ENCODE results near the gene RGS16. TPM values are rescaled to one million over a fixed set of nuclear protein-coding genes. Genes with fewer than 3 reads are reported as not detected.

The RGS16 gene
- total RNA-seq, 2 experiments from 2014 or later = 27.2 to 30.6 TPM

- intact Hi-C loops (cut with DNase I, micrococcal nuclease) = loop anchor here in 1 of 2 experiments (5.0 kb wide), 1 partner anchor 151 kb away; no protein-coding TSS in a partner anchor
- Mint-ChIP-seq H3K27ac (no peak overlapping the region), H3K36me3 (ENCODE audit: low read depth) (peaks cover 11% of the 10 kb centered on the region), H3K4me1 (peaks cover 15% of the 10 kb centered on the region), H3K27me3 (no peaks in the 10 kb centered on the region), H3K9me3 (ENCODE audit: low read depth) (no peaks in the 10 kb centered on the region), H3K4me3 (no peak overlapping the region)
- ATAC-seq (no peak), DNase-seq (no peak)
- POLR2A ChIA-PET = interaction anchor here (0.6 to 1.1 kb wide), 3 partner anchors 10 to 236 kb away, joined by 3 to 4 read pairs (median 4); partner anchors contain the start of gene RNASEL
- CTCF ChIA-PET = interaction anchor here (0.6 to 23.5 kb wide), 12 partner anchors 7 to 773 kb away, joined by 3 to 772 read pairs (median 4); partner anchors contain the start of genes NPL, RGS16 and RNASEL
These were observed 5.9 kb downstream of the RGS16 start for GRCh38 chr1:182598296-182598695.

GRCh38 chr1:182596934-182597333, 7.3 kb downstream of the RGS16 start:
- H3K27me3 Mint-ChIP-seq = no peaks in the 10 kb centered on the region
- ATAC-seq = no peak
- intact Hi-C loops (cut with DNase I, micrococcal nuclease) = loop anchor here in 1 of 2 experiments (5.0 kb wide), 1 partner anchor 150 kb away; no protein-coding TSS in a partner anchor
- no peak overlapping the region for H3K4me3 Mint-ChIP-seq
- ChIA-PET POLR2A (interaction anchor here (0.6 kb wide), 1 partner anchor 17 kb away, joined by 3 read pairs; no protein-coding TSS in a partner anchor), CTCF (interaction anchor here (0.9 to 23.5 kb wide), 12 partner anchors 9 to 246 kb away, joined by 3 to 772 read pairs (median 7); partner anchors contain the start of genes NPL, RGS16 and RNASEL)
- no peak overlapping the region for H3K27ac Mint-ChIP-seq
- peaks cover 11% of the 10 kb centered on the region for H3K36me3 Mint-ChIP-seq (ENCODE audit: low read depth)
- DNase-seq = no peak
- no peaks in the 10 kb centered on the region for H3K9me3 Mint-ChIP-seq (ENCODE audit: low read depth)
- peaks cover 11% of the 10 kb centered on the region for H3K4me1 Mint-ChIP-seq

GRCh38 chr1:182595641-182596240, 8.4 kb downstream of the RGS16 start:
- ATAC-seq = peak; percentile 68
- H3K4me1 Mint-ChIP-seq = peaks cover 11% of the 10 kb centered on the region
- POLR2A ChIA-PET = no interaction called here

GRCh38 chr1:182589931-182590330, 14.3 kb downstream of the RGS16 start:
- Mint-ChIP-seq H3K27me3 (no peaks in the 10 kb centered on the region), H3K4me1 (peaks cover 33% of the 10 kb centered on the region), H3K9me3 (ENCODE audit: low read depth) (peaks cover 2% of the 10 kb centered on the region), H3K36me3 (ENCODE audit: low read depth) (peaks cover 7% of the 10 kb centered on the region), H3K27ac (peak overlapping the region; percentile 5), H3K4me3 (peak overlapping the region; percentile 89)
- ChIA-PET POLR2A (interaction anchor here (0.6 to 1.0 kb wide), 2 partner anchors 15 to 74 kb away, joined by 3 read pairs; no protein-coding TSS in a partner anchor), CTCF (interaction anchor here (0.5 to 23.5 kb wide), 8 partner anchors 8 to 505 kb away, joined by 3 to 772 read pairs (median 5); partner anchors contain the start of gene NPL)
- DNase-seq (no peak), ATAC-seq (no peak)
- intact Hi-C loops (cut with DNase I, micrococcal nuclease) = loop anchor here in 1 of 2 experiments (2.0 kb wide), 1 partner anchor 199 kb away; the partner anchor contains the start of gene NPL

More at GRCh38 chr1:182595641-182596240, 8.4 kb downstream of the RGS16 start:
- CTCF ChIA-PET = interaction anchor here (0.6 to 23.5 kb wide), 43 partner anchors 8 to 1309 kb away, joined by 3 to 772 read pairs (median 4); partner anchors contain the start of genes NPL, RGS16 and RNASEL
- Mint-ChIP-seq H3K9me3 (ENCODE audit: low read depth) (no peaks in the 10 kb centered on the region), H3K27me3 (no peaks in the 10 kb centered on the region), H3K36me3 (ENCODE audit: low read depth) (peaks cover 11% of the 10 kb centered on the region), H3K27ac (no peak overlapping the region), H3K4me3 (no peak overlapping the region)
- peak; percentile 83 for DNase-seq
- intact Hi-C loops (cut with DNase I, micrococcal nuclease) = loop anchor here (1.0 to 5.0 kb wide), 3 partner anchors 148 to 511 kb away; no protein-coding TSS in a partner anchor

GRCh38 chr1:182589520-182589919, 14.7 kb downstream of the RGS16 start:
- POLR2A ChIA-PET = interaction anchor here (0.7 to 1.0 kb wide), 2 partner anchors 15 to 114 kb away, joined by 3 to 4 read pairs; no protein-coding TSS in a partner anchor
- Mint-ChIP-seq H3K36me3 (ENCODE audit: low read depth) (peaks cover 7% of the 10 kb centered on the region), H3K27me3 (no peaks in the 10 kb centered on the region), H3K9me3 (ENCODE audit: low read depth) (peaks cover 2% of the 10 kb centered on the region), H3K4me3 (peak overlapping the region; percentile 89), H3K27ac (peak overlapping the region; percentile 99), H3K4me1 (peaks cover 37% of the 10 kb centered on the region)
- ATAC-seq (no peak), DNase-seq (no peak)
- CTCF ChIA-PET = interaction anchor here (0.5 to 23.5 kb wide), 9 partner anchors 8 to 504 kb away, joined by 3 to 772 read pairs (median 5); partner anchors contain the start of gene NPL
- intact Hi-C loops (cut with DNase I, micrococcal nuclease) = loop anchor here in 1 of 2 experiments (2.0 kb wide), 1 partner anchor 199 kb away; the partner anchor contains the start of gene NPL

- H3K27ac Mint-ChIP-seq = peak within 1 kb of the TSS; percentile 99
- H3K36me3 Mint-ChIP-seq (ENCODE audit: low read depth) = peaks cover 7% of the 10 kb centered on the region
- CTCF ChIA-PET = interaction anchor here (0.7 to 23.5 kb wide), 12 partner anchors 9 to 503 kb away, joined by 3 to 772 read pairs (median 3); partner anchors contain the start of gene NPL
- POLR2A ChIA-PET = interaction anchor here (0.7 to 1.4 kb wide), 2 partner anchors 9 to 113 kb away, joined by 4 read pairs; no protein-coding TSS in a partner anchor
- DNase-seq (peak; percentile 74), ATAC-seq (peak; percentile 92)
- H3K4me1 Mint-ChIP-seq = peaks cover 45% of the 10 kb centered on the region
- H3K27me3 Mint-ChIP-seq = no peaks in the 10 kb centered on the region
- peak within 1 kb of the TSS; percentile 89 for H3K4me3 Mint-ChIP-seq
- intact Hi-C loops (cut with DNase I, micrococcal nuclease) = loop anchor here in 1 of 2 experiments (1.0 to 2.0 kb wide), 2 partner anchors 200 to 251 kb away; partner anchors contain the start of genes DHX9 and NPL
- peaks cover 2% of the 10 kb centered on the region for H3K9me3 Mint-ChIP-seq (ENCODE audit: low read depth)
These were observed 15.4 kb downstream of the RGS16 start, which contains the start of gene RNASEL for GRCh38 chr1:182588500-182589396. TSS of gene RNASEL (minus strand) at chr1:182589256. CDS start at chr1:182586806, 2,450 bp downstream.

GRCh38 chr1:182587666-182588499, 16.3 kb downstream of the RGS16 start:
- intact Hi-C loops (cut with DNase I, micrococcal nuclease) = loop anchor here in 1 of 2 experiments (1.0 to 2.0 kb wide), 2 partner anchors 201 to 251 kb away; partner anchors contain the start of genes DHX9 and NPL
- DNase-seq = no peak
- peak overlapping the region; percentile 89 for H3K4me3 Mint-ChIP-seq
- CTCF ChIA-PET = interaction anchor here (0.7 to 23.5 kb wide), 9 partner anchors 10 to 503 kb away, joined by 3 to 772 read pairs (median 3); partner anchors contain the start of gene NPL
- ATAC-seq = peak; percentile 9
- POLR2A ChIA-PET = interaction anchor here (0.6 to 1.4 kb wide), 3 partner anchors 10 to 252 kb away, joined by 3 to 4 read pairs (median 3); no protein-coding TSS in a partner anchor
- H3K9me3 Mint-ChIP-seq (ENCODE audit: low read depth) = peaks cover 2% of the 10 kb centered on the region
- H3K36me3 Mint-ChIP-seq (ENCODE audit: low read depth) = peaks cover 11% of the 10 kb centered on the region
- no peaks in the 10 kb centered on the region for H3K27me3 Mint-ChIP-seq
- H3K27ac Mint-ChIP-seq = peak overlapping the region; percentile 99
- peaks cover 51% of the 10 kb centered on the region for H3K4me1 Mint-ChIP-seq

- CTCF ChIA-PET = interaction anchor here (1.2 to 23.5 kb wide), 3 partner anchors 10 to 199 kb away, joined by 4 to 772 read pairs (median 39); partner anchors contain the start of gene NPL
- DNase-seq = no peak
- Mint-ChIP-seq H3K4me3 (no peak overlapping the region), H3K36me3 (ENCODE audit: low read depth) (peaks cover 15% of the 10 kb centered on the region), H3K27me3 (no peaks in the 10 kb centered on the region), H3K9me3 (ENCODE audit: low read depth) (peaks cover 2% of the 10 kb centered on the region), H3K27ac (no peak overlapping the region), H3K4me1 (peaks cover 57% of the 10 kb centered on the region)
- POLR2A ChIA-PET = no interaction called here
- intact Hi-C loops (cut with DNase I, micrococcal nuclease) = no loop called here
- no peak for ATAC-seq
These were observed 17.1 kb downstream of the RGS16 start for GRCh38 chr1:182587093-182587492.

GRCh38 chr1:182586380-182586779, 17.8 kb downstream of the RGS16 start:
- peaks cover 2% of the 10 kb centered on the region for H3K9me3 Mint-ChIP-seq (ENCODE audit: low read depth)
- peaks cover 18% of the 10 kb centered on the region for H3K36me3 Mint-ChIP-seq (ENCODE audit: low read depth)
- ATAC-seq (no peak), DNase-seq (no peak)
- intact Hi-C loops (cut with DNase I, micrococcal nuclease) = no loop called here
- no peaks in the 10 kb centered on the region for H3K27me3 Mint-ChIP-seq
- ChIA-PET CTCF (interaction anchor here (0.8 to 23.5 kb wide), 4 partner anchors 11 to 200 kb away, joined by 3 to 772 read pairs (median 22); partner anchors contain the start of gene NPL), POLR2A (no interaction called here)
- peaks cover 57% of the 10 kb centered on the region for H3K4me1 Mint-ChIP-seq
- no peak overlapping the region for H3K27ac Mint-ChIP-seq
- H3K4me3 Mint-ChIP-seq = no peak overlapping the region

All from activated CD4-positive, alpha-beta T cell treated with anti-CD3 and anti-CD28 coated beads for 36 hours (primary cell).